ENCODE data around the gene PPT2. TPM values are rescaled to one million over a fixed set of nuclear protein-coding genes. Genes with fewer than 3 reads are reported as not detected.

The PPT2 gene
- total RNA-seq, 1 experiment from 2014 or later = 46.3 TPM

DNA sequence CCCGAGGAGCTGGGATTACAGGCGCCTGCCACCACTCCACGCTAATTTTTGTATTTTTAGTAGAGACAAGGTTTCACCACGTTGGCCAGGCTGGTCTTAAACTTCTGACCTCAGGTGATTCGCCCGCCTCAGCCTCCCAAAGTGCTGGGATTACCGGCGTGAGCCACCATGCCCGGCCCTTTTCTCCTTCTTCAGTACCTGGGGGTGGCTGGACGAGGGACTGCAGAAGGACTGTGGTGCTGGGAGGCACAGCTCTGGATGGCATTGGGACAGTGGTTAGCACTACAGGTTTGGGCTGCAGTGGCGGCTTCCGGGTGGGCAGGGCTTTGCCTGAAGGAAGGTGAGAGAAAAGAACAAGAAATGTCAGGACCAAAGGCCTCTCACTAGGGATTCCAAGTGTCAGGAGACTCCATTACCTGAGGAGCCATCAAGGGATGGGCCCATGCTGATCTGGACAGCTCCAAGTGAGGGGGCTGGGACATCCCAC lies 33.3 kb upstream of the PPT2 start:
- Histone ChIP-seq H2AFZ (ENCODE audit: low read length) (no peak overlapping the region), H3K27me3 (ENCODE audit: insufficient read depth, low read length) (no peaks in the 10 kb centered on the region), H4K5ac (ENCODE audit: insufficient read length, low read depth, low read length) (no peak overlapping the region), H3K9me3 (ENCODE audit: control insufficient read depth, low read depth, low read length) (no peaks in the 10 kb centered on the region), H3K23ac (ENCODE audit: insufficient read length, low read depth, low read length) (no peak overlapping the region), H4K20me1 (ENCODE audit: control insufficient read depth, insufficient read depth, insufficient read length) (no peaks in the 10 kb centered on the region), H4K8ac (replicated peaks; ENCODE audit: insufficient read length, low read depth, low read length) (no peak overlapping the region), H3K23me2 (ENCODE audit: insufficient read length, low read depth, low read length, poor library complexity, severe bottlenecking) (no peaks in the 10 kb centered on the region), H3K56ac (ENCODE audit: insufficient read length, low read depth, low read length) (no peak overlapping the region), H2AK5ac (ENCODE audit: insufficient read length, low read length) (no peak overlapping the region), H3K4me2 (ENCODE audit: insufficient read depth, insufficient read length, low read length) (no peak overlapping the region), H3K4me1 (ENCODE audit: insufficient read depth, low read length) (no peaks in the 10 kb centered on the region), H3K18ac (ENCODE audit: insufficient read length, low read depth, low read length) (no peak overlapping the region), H3K27ac (ENCODE audit: insufficient read length, low read depth, low read length) (no peak overlapping the region), H2BK5ac (ENCODE audit: insufficient read length, low read length) (no peak overlapping the region), H2BK120ac (ENCODE audit: low read depth, low read length, poor library complexity, severe bottlenecking) (no peak overlapping the region), H3K9ac (ENCODE audit: extremely low read depth, insufficient read length, low read length) (no peak overlapping the region), H2BK20ac (ENCODE audit: low read depth, low read length, poor library complexity, severe bottlenecking) (no peak overlapping the region), H3K14ac (ENCODE audit: insufficient read depth, low read length) (no peak overlapping the region), H3K79me2 (ENCODE audit: insufficient read depth, low read length) (no peaks in the 10 kb centered on the region), H4K91ac (ENCODE audit: insufficient read length, low read depth, low read length) (no peak overlapping the region), H3K79me1 (ENCODE audit: insufficient read depth, low read depth, low read length, poor library complexity, severe bottlenecking) (no peaks in the 10 kb centered on the region), H3K4ac (ENCODE audit: low read depth, low read length) (no peak overlapping the region), H3T11ph (ENCODE audit: low read length) (no peak overlapping the region), H2BK15ac (ENCODE audit: low read depth, low read length) (no peak overlapping the region), H2BK12ac (ENCODE audit: insufficient read length, low read depth, low read length) (no peak overlapping the region)
- H3K27ac Mint-ChIP-seq = no peak overlapping the region
- no peaks in the 10 kb centered on the region; a peak in 1 of 5 replicates for H3K9me3 Mint-ChIP-seq
- no peak overlapping the region for H3K4me3 Mint-ChIP-seq
- TF ChIP-seq, protein P1, sequence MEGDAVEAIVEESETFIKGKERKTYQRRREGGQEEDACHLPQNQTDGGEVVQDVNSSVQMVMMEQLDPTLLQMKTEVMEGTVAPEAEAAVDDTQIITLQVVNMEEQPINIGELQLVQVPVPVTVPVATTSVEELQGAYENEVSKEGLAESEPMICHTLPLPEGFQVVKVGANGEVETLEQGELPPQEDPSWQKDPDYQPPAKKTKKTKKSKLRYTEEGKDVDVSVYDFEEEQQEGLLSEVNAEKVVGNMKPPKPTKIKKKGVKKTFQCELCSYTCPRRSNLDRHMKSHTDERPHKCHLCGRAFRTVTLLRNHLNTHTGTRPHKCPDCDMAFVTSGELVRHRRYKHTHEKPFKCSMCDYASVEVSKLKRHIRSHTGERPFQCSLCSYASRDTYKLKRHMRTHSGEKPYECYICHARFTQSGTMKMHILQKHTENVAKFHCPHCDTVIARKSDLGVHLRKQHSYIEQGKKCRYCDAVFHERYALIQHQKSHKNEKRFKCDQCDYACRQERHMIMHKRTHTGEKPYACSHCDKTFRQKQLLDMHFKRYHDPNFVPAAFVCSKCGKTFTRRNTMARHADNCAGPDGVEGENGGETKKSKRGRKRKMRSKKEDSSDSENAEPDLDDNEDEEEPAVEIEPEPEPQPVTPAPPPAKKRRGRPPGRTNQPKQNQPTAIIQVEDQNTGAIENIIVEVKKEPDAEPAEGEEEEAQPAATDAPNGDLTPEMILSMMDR (conservative IDR thresholded peaks at IDR 0.05) = no peak
- H3K36me3 Mint-ChIP-seq (ENCODE audit: insufficient read depth in 1 of 3, low read depth in 3 of 3) = peaks cover 18 to 73% (median 72%) of the 10 kb centered on the region in 3 experiments; a peak in 6 of 7 replicates
- DNase-seq = no peak
- peaks cover 0 to 2% of the 10 kb centered on the region in 2 experiments; a peak in 2 of 4 replicates for H3K4me1 Mint-ChIP-seq
- no peaks in the 10 kb centered on the region for H3K27me3 Mint-ChIP-seq (ENCODE audit: low read depth)
- no CpG with 5 or more reads among the region's 12 CpGs for WGBS (ENCODE audit: extremely low coverage, insufficient read length, low lambda C conversion rate)
